SK-N-SH (cell line): ENCODE data around the gene SEC14L1.
"Not testable (repeated sequence)": the region's sequence is repeated elsewhere in the genome, so short reads cannot be mapped to it uniquely, and the experiment has no call there.

Experiments
- ELF1 ChIP-seq: IDR thresholded peaks from 2 replicates; pipeline ENCODE4 v1.4.0; 2012
- EZH2phosphoT487 ChIP-seq: fragments of 200-600 bp; sonication (generic); IDR thresholded peaks from 2 replicates; pipeline ENCODE4 v1.6.1; 2017; ENCODE audit warnings: low read depth, mixed run types, mild to moderate bottlenecking, antibody characterized with exemption, moderate library complexity, borderline replicate concordance
- JUND ChIP-seq: IDR thresholded peaks from 2 replicates; pipeline ENCODE4 v1.4.0; 2012
- POLR2AphosphoS5 ChIP-seq: IDR thresholded peaks from 2 replicates; pipeline ENCODE4 v1.6.1; 2012; ENCODE audit warnings: low read depth, low read length
- RXRA ChIP-seq: IDR thresholded peaks from 2 replicates; pipeline ENCODE4 v1.4.0; 2012; ENCODE audit warnings: low read depth, mild to moderate bottlenecking, borderline replicate concordance
- TF ChIP-seq, protein P1 (sequence below): fragments of 200-600 bp; sonication (generic); IDR thresholded peaks from 2 replicates; pipeline ENCODE4 v1.6.1; 2017; ENCODE audit warnings: antibody characterized with exemption, mild to moderate bottlenecking, moderate library complexity
- TF ChIP-seq, protein P2 (sequence below): fragments of 150-350 bp; IDR thresholded peaks from 2 replicates; pipeline ENCODE4 v1.6.1; 2017; ENCODE audit warnings: antibody characterized with exemption, low read length, low read depth, borderline replicate concordance

GRCh38 chr17:77102411-77103134 lies 38.2 kb upstream of the SEC14L1 start:
- TF ChIP-seq JUND, ELF1, EZH2phosphoT487, POLR2AphosphoS5, RXRA: not testable (repeated sequence)
- TF ChIP-seq, protein P1, sequence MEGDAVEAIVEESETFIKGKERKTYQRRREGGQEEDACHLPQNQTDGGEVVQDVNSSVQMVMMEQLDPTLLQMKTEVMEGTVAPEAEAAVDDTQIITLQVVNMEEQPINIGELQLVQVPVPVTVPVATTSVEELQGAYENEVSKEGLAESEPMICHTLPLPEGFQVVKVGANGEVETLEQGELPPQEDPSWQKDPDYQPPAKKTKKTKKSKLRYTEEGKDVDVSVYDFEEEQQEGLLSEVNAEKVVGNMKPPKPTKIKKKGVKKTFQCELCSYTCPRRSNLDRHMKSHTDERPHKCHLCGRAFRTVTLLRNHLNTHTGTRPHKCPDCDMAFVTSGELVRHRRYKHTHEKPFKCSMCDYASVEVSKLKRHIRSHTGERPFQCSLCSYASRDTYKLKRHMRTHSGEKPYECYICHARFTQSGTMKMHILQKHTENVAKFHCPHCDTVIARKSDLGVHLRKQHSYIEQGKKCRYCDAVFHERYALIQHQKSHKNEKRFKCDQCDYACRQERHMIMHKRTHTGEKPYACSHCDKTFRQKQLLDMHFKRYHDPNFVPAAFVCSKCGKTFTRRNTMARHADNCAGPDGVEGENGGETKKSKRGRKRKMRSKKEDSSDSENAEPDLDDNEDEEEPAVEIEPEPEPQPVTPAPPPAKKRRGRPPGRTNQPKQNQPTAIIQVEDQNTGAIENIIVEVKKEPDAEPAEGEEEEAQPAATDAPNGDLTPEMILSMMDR = not testable (repeated sequence)
- TF ChIP-seq, protein P2, sequence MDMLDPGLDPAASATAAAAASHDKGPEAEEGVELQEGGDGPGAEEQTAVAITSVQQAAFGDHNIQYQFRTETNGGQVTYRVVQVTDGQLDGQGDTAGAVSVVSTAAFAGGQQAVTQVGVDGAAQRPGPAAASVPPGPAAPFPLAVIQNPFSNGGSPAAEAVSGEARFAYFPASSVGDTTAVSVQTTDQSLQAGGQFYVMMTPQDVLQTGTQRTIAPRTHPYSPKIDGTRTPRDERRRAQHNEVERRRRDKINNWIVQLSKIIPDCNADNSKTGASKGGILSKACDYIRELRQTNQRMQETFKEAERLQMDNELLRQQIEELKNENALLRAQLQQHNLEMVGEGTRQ = not testable (repeated sequence)
